DMS 273 (cell line): ENCODE results near the gene DPP6.

ENCODE experiments used
- DNase-seq: peaks from one replicate; lab custom pipeline; 2025; ENCODE audit not compliant: unreplicated experiment; lab: John Stamatoyannopoulos, UW

Gene DPP6

DNA sequence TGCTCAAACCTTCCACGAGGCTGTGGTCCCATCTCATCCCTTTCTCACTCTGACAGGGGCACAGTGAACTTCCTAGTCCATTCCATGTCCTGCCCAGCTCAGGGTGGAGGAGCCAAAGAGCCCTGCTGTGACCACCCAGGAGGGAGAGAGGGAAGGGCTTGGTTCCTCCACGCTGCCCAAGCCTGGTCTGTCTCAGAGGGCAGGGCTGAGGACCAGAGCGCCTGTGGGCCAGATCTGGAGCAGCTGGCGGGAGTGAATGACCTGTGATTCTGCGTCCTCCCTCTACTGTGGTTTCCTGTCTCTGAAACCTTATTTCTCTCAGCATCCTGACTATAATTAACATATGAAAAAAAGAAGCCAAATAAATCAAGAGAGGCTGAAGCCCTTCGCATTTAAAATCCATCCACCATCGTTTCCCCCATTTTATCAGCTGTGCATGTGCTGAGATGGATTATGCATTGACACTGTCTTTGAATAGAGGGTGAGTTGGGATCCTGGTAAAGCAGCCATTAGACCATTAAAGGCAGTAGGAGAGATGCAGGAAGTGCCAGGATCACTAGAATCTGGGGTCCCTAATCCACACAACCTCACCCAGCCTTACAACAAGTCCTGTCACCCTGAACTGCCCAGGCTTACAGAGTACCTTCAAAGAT, 165.6 kb downstream of the DPP6 start:
- no peak for DNase-seq

- DNase-seq = no peak
Measured at GRCh38 chr7:154231732-154232131, 179.5 kb downstream of the DPP6 start.

GRCh38 chr7:154232700-154233099, 180.5 kb downstream of the DPP6 start:
- DNase-seq = no peak

DNA sequence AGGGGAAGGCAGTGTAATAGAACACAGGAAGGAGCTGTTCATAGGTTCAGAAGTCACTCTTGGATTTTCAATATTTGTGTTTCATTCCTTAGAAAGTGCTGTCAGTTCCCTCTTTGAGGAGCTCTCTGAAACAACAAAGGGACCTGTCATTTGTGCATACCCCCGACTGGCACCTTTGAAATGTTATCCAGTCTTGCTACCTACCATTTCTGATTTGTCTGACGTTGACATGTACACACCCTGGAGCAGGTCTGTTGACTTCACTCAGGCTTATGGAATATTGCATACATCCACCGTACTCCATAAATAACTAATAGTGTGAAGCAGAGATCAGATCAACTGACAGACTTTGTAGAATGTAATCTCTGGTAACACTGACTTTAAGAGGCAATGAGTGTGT, 189.8 kb downstream of the DPP6 start:
- no peak for DNase-seq

DNA sequence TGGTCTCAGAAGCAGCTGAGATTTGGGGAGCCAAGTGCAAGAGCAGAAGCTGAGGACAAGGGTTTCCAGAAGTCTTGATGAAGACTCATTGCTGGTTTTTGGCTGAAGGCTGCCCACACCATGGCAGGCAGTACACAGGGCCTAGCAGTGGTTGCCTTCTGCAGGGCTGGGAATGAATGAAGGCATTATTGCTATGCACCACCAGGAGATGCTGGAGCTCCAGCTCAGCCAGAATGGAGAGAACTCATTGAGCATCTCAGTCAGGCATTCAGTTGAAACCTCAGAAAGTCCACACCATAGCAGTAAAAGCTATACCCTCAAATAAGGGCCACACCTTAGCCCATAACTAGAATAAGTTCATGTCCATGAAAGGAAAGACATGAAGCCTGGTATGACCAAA, 190.5 kb downstream of the DPP6 start:
- no peak for DNase-seq

DNA sequence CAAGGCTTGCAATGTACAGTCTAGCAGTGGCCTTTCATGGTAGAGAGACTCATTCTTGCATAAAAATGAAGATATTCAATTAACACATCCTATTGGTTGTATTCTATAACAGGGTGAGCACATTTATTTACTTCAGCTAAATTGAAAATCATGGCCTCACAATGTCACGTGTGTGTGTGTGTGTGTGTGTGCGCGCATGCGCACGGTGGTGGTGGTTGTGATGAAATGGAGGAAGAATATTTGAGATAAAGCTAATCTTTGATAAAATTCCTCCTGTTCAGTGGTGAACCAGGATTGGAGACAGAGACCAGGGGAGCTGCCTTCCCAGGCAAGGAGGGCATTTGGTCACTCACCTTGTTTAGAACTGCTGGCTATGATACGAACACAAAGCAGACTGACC, 199.8 kb downstream of the DPP6 start:
- no peak for DNase-seq

- no peak for DNase-seq
Measured at GRCh38 chr7:154253810-154254209, 201.6 kb downstream of the DPP6 start.

- DNase-seq = no peak
Measured at GRCh38 chr7:154255324-154255723, 203.1 kb downstream of the DPP6 start.

GRCh38 chr7:154256150-154256549, 204.0 kb downstream of the DPP6 start:
- no peak for DNase-seq

DNA sequence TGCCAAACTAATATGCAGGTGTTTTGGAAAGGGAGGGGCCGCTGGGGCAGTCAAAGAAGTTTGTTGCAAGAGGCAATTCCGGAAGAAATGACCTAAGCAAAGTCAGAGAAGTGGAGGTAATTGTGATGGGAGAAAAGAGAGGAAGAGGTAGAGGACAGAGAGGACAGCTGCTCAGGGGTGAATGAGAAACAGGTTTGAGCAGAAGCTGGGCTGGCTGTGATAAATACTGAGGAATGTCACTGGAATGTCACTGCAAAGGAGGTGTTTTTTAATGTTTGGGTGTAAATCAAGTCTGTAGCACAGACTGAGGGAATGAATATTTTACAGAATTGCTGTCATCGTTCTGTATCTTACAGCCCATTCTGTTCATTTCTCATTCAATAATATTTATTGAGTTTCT, 207.2 kb downstream of the DPP6 start:
- DNase-seq = no peak

GRCh38 chr7:154287356-154287755, 235.2 kb downstream of the DPP6 start:
- no peak for DNase-seq

DNA sequence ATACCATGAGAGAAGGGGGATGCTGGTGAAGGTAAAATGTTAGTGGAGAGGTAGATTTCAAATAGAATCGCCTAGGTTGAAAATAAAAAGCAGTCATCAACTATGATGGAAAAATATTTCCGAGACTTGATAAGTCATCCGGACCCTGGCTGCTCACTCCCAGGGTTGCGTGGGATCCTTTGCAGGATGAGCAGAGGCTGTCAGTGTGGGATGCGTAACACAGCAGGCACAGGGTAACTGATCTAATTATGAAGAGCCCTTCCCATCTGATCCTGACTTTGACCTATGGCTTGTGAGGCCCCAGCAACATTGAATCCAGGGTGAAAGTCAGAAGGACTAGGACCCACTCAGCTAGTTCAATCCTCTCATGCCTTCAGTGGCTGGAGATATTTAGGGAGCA, 236.9 kb downstream of the DPP6 start:
- DNase-seq = no peak

DNA sequence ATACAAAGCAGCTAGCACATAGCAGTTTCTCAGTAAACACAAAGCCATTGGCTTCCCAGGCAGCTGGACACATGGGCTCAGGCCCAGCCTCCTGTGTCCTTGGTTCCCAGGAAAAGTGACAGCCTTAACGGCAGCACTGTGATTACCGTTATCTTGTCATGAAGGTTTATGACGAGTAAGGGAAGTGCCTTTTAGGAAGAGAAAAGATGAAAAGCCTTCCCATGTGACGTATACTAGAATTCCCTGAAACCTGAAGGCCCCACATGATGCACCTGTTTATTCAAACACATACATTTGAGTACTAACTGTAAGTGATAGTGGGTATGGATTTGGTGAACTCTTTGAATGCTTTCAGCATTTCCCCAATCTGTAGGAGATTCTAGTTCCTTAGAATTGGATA, 244.2 kb downstream of the DPP6 start:
- no peak for DNase-seq

- no peak for DNase-seq
Measured at GRCh38 chr7:154299736-154300135, 247.5 kb downstream of the DPP6 start.

DNA sequence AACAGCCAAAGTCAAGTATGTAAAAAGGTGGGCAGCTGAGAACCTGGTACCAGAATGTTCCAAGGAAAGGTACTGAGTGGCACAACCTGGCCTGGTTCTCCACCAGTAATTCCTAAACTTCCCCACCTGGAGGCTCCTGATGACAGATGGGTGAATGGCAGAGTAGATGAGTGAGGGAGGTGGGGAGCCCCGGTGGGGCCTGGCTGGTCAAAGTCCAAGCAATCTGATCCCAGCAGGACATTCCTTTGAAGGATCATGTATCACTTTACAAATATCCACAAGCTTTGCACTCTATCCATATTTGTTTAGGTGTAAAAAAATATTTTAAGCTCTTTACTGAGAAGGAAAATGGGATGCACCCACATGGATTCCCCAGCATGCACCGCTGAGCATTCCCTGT, 250.2 kb downstream of the DPP6 start:
- DNase-seq = no peak

DNA sequence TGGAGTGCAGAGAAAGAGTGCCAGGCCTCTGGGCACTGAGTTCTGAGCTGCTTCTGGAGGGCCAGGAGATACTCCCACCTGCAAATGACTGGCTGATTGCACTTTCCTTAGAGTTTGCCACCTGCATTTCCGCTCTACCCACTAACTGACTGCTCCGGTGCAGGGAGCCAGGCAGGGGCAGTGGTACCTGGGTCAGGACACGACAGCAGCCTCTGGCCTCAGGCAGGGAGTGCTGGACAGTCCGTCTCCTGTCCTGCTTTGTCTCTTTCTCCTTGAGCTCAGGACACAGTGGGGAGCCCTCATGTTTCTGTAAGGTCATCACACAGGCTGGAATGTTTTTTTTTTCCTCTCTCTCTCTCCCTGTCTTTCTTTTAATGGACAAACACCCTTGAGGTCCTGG, 252.0 kb downstream of the DPP6 start:
- no peak for DNase-seq

GRCh38 chr7:154304740-154305700, 252.8 kb downstream of the DPP6 start:
- DNase-seq = peak; percentile 16

DNA sequence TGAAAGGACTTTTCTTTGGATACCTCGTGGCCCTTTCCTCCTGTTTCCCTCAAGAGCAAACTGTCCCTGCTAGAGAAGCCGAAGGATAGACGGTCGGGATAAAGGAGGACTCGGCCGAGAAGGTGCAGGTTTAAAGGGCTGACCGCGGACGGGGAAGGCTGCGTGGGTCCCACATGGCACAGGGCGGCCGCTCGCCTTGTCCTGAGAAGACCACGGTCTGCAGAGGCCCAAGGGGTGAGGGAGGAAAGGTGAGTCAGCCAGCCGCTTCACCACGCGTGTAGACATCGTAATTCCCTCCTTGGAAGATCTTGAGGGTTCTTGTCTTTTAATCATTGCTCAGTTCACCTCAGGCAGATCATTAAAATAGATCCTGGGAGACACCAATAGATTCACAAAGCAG, 253.8 kb downstream of the DPP6 start:
- no peak for DNase-seq

- no peak for DNase-seq
Measured at GRCh38 chr7:154308928-154309327, 256.7 kb downstream of the DPP6 start.

DNA sequence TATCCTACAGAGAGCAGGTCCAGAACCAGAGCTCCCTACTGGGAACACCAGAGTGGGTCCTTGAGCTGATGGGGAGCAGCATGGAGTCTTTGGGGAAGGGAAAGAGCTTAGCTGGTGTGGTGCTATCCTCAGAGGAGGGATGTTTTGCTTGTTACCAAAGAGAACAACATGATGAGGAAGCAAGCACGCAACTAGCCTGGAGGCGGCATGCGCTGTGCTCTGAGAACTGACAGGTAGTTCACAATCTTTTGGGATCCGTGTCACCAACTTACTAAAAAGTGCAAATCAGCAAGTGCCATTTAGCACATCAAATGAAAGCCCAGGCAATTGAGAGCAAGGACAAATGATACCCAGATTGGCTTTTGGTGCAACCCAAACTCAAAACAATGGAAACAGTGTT, 257.9 kb downstream of the DPP6 start:
- no peak for DNase-seq

DNA sequence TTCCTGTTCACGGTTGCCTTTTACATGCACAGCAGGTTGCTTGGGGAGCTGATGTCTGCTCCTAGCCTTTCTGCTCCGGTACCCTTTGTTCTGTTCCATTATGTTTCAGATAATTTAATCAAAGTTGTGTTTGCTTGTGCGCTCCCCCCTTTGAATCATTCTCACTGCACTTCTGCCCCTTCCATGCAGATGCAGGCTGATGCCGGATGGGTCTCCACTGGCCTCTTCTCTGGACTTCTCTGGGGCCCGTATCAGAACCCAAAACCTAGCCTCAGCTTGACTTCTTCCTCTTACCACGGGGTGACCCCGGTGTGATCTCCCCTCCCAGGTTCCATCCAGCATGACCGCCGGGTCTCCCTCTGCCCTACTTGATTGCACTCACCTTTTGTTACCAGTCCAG, 272.0 kb downstream of the DPP6 start:
- DNase-seq = no peak

DNA sequence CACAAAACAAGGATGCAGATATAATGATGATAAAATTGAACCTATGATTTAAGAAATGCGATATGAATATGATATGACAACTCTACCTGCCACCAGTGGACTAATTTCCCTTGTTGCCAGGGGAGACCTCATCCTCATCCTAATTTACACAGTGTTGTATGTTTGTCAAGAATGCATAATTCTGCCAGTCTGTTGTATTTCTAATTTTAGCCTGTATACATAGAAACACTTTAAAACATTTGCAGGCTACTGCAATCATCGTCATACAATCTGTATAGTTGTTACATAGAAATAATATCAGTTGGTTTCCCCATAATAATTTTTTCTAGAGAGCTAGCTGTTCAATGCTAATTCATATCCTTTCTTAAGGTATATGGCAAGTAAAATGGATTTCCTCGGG, 274.2 kb downstream of the DPP6 start:
- no peak for DNase-seq
